GM12878 (cell line): ENCODE results near the gene VPS16. TPM values are rescaled to one million over a fixed set of nuclear protein-coding genes. Genes with fewer than 3 reads are reported as not detected.

Source experiments
- ATAC-seq: fragments of 200-7000 bp; cut with Tn5 transposase; 3 replicates; pipeline ENCODE4 v1.9.1; 2020; ENCODE audit warnings: mild to moderate bottlenecking, moderate library complexity
- BruUV-seq: library from RNA; stranded (reverse); fragments of 400-500 nt; replicated peaks from 2 replicates; lab custom pipeline; 2021; lab: Mats Ljungman, UMichigan
- CTCF ChIA-PET: fragments of 300-600 bp; sonication (Branson Sonifier 250); formaldehyde crosslinking; extraction: SDS; loops from one replicate; lab custom pipeline; 2021; ENCODE audit warnings: inconsistent platforms; lab: Yijun Ruan, JAX
- POLR2A ChIA-PET: fragments of 350-600 bp; formaldehyde crosslinking; extraction: SDS; loops from one replicate; lab custom pipeline; 2021; ENCODE audit warnings: inconsistent platforms; lab: Charles Lee
- RAD21 ChIA-PET: fragments of 300-600 bp; sonication (Branson Sonifier 250); formaldehyde crosslinking; loops from one replicate; lab custom pipeline; 2023; ENCODE audit warnings: antibody characterized with exemption; ENCODE audit not compliant: unreplicated experiment; lab: Charles Lee
- SMC1A ChIA-PET: fragments of 300-600 bp; sonication (Branson Sonifier 250); formaldehyde crosslinking; loops from one replicate; lab custom pipeline; 2023; ENCODE audit not compliant: unreplicated experiment, uncharacterized antibody; lab: Charles Lee
- DNase-seq: peaks from one replicate; pipeline ENCODE4 v3.0.0-alpha.2; 2011; ENCODE audit warnings: low read depth, low spot score
- FAIRE-seq: peaks from 3 replicates; lab custom pipeline; 2011; peaks lifted over from hg19 to GRCh38; lab: Jason Lieb, UNC
- H2AFZ ChIP-seq: 2 replicates; pipeline ENCODE4 v1.6.0; 2011; ENCODE audit warnings: low read depth, low read length, control low read depth; ENCODE audit not compliant: control insufficient read depth
- H3K27ac ChIP-seq: 2 replicates; pipeline ENCODE4 v1.5.1; 2011; ENCODE audit warnings: control low read depth; ENCODE audit not compliant: control insufficient read depth, insufficient read depth
- H3K27me3 ChIP-seq, 2 experiments: replicated peaks in 1 of 2; 2 replicates each; pipeline versions ENCODE4 v1.6.0 to v1.6.1; 2011; ENCODE audit warnings: low read length in 1 of 2; ENCODE audit not compliant: control insufficient read depth in 2 of 2, insufficient read depth in 2 of 2
- H3K36me3 ChIP-seq, 2 experiments: 2 replicates each; pipeline ENCODE4 v1.5.1; 2011; ENCODE audit warnings: low read length in 1 of 2; ENCODE audit not compliant: control insufficient read depth in 2 of 2, insufficient read depth in 2 of 2
- H3K4me1 ChIP-seq: 2 replicates; pipeline ENCODE4 v1.6.1; 2011; ENCODE audit warnings: mild to moderate bottlenecking, low read length, moderate library complexity, mixed read lengths; ENCODE audit not compliant: control insufficient read depth, insufficient read depth
- H3K4me2 ChIP-seq: 2 replicates; pipeline ENCODE4 v1.6.0; 2011; ENCODE audit warnings: control low read depth; ENCODE audit not compliant: control insufficient read depth, insufficient read depth
- H3K4me3 ChIP-seq: fragments of 200-600 bp; sonication (generic); 2 replicates; pipeline ENCODE4 v1.5.1; 2016
- H3K79me2 ChIP-seq: 2 replicates; pipeline ENCODE4 v1.6.0; 2011; ENCODE audit warnings: low read length; ENCODE audit not compliant: control insufficient read depth, insufficient read depth
- H3K9ac ChIP-seq: 2 replicates; pipeline ENCODE4 v1.8.0; 2011; ENCODE audit warnings: low read length, control low read depth, mixed read lengths; ENCODE audit not compliant: control insufficient read depth, insufficient read depth
- H3K9me3 ChIP-seq: replicated peaks from 3 replicates; pipeline ENCODE4 v1.5.1; 2011; ENCODE audit warnings: mild to moderate bottlenecking, low read length; ENCODE audit not compliant: control insufficient read depth, insufficient read depth
- H4K20me1 ChIP-seq: 2 replicates; pipeline ENCODE4 v1.6.0; 2011; ENCODE audit not compliant: control insufficient read depth, insufficient read depth
- BRCA1 ChIP-seq: IDR thresholded peaks from 2 replicates; pipeline ENCODE4 v1.6.1; 2011; ENCODE audit warnings: low read depth, low read length, improper control_type of control experiment
- NFXL1 ChIP-seq: fragments of 450-650 bp; IDR thresholded peaks from 2 replicates; pipeline ENCODE4 v1.6.1; 2017; ENCODE audit warnings: antibody characterized with exemption, mild to moderate bottlenecking, borderline replicate concordance
- TCF7 ChIP-seq: IDR thresholded peaks from 2 replicates; pipeline ENCODE4 v1.6.1; 2014; ENCODE audit warnings: antibody characterized with exemption, borderline replicate concordance
- WGBS: methylation state at CpG from one replicate; pipeline ENCODE4 v1.1.6; 2016; ENCODE audit warnings: low lambda C conversion rate; ENCODE audit not compliant: insufficient replicate concordance, insufficient coverage; ENCODE audit errors: missing lambda C conversion rate; 5-methylcytosine and 5-hydroxymethylcytosine counted together
- in situ Hi-C: fragments of 300-500 bp; cut with MboI; formaldehyde crosslinking; loops from 9 replicates; pipeline ENCODE4 v1.14.3; 2018; ENCODE audit warnings: mixed read lengths
- intact Hi-C: fragments of 100-400 bp; cut with micrococcal nuclease; formaldehyde crosslinking; loops from one replicate; pipeline ENCODE4 v1.14.2; 2022; ENCODE audit not compliant: unreplicated experiment
- polyA plus RNA-seq, 11 experiments: library from polyadenylated mRNA; depleted of rRNA in 4 of 11; unstranded in 6 of 11; stranded (reverse) in 5 of 11; fragments of >200 nt; fragmentation: Nextera tagmentation in 4 of 11; fragmentation: Illumina TruSeq in 1 of 11; extraction: Ambion mirVana in 4 of 11; extraction: Trizol in 1 of 11; gene quantifications; 1 replicate in 1 of 11; 2 replicates in 10 of 11; pipeline versions ENCODE4 v1.2.1 to v1.2.3, GENCODE V29; 2011 to 2016; ENCODE audit warnings: inconsistent platforms in 2 of 11, missing spikeins in 2 of 11, low read depth in 1 of 11
- total RNA-seq, 4 experiments: library from RNA; depleted of rRNA in 3 of 4; stranded (reverse); fragments of >200 nt in 3 of 4; fragmentation: Illumina TruSeq in 1 of 4; extraction: Trizol in 1 of 4; gene quantifications; 2 replicates each; pipeline versions ENCODE4 v1.2.1 to v1.2.3, GENCODE V29; 2013 to 2021
- TF ChIP-seq, protein P1 (sequence below): fragments of 150-350 bp; IDR thresholded peaks from 2 replicates; pipeline ENCODE4 v1.6.1; 2016; ENCODE audit warnings: low read depth, low read length
- TF ChIP-seq, protein P2 (sequence below): fragments of 450-650 bp; IDR thresholded peaks from 2 replicates; pipeline ENCODE4 v1.6.1; 2017; ENCODE audit warnings: mild to moderate bottlenecking, moderate library complexity
- TF ChIP-seq, protein P3 (sequence below): fragments of 450-650 bp; formaldehyde crosslinking; IDR thresholded peaks from 2 replicates; pipeline ENCODE4 v1.4.0; 2022; ENCODE audit warnings: mild to moderate bottlenecking, moderate library complexity

Gene VPS16
- total and polyA plus RNA-seq, 10 of the 15 experiments (the other 5 are each of a cell fraction or from before 2014, with no cell fraction given), result 8.4 to 37.5 (median 26.4) TPM

DNA sequence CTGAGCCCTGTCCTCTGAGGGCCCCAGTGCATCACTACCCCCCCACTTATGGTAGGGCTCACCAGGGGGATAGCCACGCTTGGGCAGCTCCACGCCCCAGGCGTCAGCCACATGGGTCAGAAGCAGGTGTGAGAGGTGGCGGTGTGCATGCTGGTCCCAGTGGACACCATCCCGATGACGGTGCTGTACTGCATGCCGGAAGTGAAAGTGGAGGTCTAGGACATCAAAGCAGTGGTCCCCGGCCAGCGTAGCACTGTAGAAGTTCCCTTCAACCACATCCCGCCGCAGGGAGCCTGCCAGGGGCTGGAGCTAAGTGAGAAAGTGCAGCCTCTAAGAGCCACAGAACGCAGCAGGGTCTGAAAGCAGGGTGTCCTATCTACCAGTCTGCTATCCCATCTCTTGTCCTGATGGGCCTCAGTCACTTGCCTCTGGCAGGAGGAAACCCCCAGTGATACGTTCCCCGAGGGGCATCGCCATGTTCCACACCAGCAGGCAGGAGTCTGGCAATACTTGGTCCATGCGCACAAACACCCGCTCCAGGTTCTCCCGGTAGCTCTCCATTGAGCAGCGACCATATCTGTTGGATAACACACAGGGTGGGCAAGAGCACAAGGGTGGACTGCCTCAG is 2.3 kb upstream of the VPS16 start:
- ChIA-PET POLR2A (interaction anchor here (0.6 kb wide), 1 partner anchor 364 kb away, joined by 4 read pairs; no protein-coding TSS in a partner anchor), SMC1A (interaction anchor here (1.2 kb wide), 1 partner anchor 11 kb away, joined by 3 read pairs; no protein-coding TSS in a partner anchor), CTCF (interaction anchor here (0.5 kb wide), 1 partner anchor 308 kb away, joined by 4 read pairs; no protein-coding TSS in a partner anchor), RAD21 (no interaction called here)
- H3K9ac ChIP-seq, result no peak overlapping the region
- no peak overlapping the region for H3K4me3 ChIP-seq
- no peak overlapping the region for H3K27ac ChIP-seq
- H3K36me3 ChIP-seq, result no peaks in the 10 kb centered on the region
- FAIRE-seq, result no peak
- no TSS peak for BruUV-seq
- peaks cover 6% of the 10 kb centered on the region; the same call in 1 of the 2 replicates for H3K79me2 ChIP-seq
- H3K27me3 ChIP-seq, result no peaks in the 10 kb centered on the region
- in situ Hi-C loops, result no loop called here
- peak; percentile 34 for DNase-seq
- no peaks in the 10 kb centered on the region for H3K9me3 ChIP-seq
- H3K4me2 ChIP-seq, result peak overlapping the region; percentile 10
- ATAC-seq, result peak; percentile 65
- intact Hi-C loops, result no loop called here
- no peaks in the 10 kb centered on the region for H4K20me1 ChIP-seq
- H2AFZ ChIP-seq, result no peak overlapping the region
- WGBS, result 73% methylated on average over 19 of the region's 19 CpGs
- peaks cover 14% of the 10 kb centered on the region for H3K4me1 ChIP-seq
- TF ChIP-seq, protein P1, sequence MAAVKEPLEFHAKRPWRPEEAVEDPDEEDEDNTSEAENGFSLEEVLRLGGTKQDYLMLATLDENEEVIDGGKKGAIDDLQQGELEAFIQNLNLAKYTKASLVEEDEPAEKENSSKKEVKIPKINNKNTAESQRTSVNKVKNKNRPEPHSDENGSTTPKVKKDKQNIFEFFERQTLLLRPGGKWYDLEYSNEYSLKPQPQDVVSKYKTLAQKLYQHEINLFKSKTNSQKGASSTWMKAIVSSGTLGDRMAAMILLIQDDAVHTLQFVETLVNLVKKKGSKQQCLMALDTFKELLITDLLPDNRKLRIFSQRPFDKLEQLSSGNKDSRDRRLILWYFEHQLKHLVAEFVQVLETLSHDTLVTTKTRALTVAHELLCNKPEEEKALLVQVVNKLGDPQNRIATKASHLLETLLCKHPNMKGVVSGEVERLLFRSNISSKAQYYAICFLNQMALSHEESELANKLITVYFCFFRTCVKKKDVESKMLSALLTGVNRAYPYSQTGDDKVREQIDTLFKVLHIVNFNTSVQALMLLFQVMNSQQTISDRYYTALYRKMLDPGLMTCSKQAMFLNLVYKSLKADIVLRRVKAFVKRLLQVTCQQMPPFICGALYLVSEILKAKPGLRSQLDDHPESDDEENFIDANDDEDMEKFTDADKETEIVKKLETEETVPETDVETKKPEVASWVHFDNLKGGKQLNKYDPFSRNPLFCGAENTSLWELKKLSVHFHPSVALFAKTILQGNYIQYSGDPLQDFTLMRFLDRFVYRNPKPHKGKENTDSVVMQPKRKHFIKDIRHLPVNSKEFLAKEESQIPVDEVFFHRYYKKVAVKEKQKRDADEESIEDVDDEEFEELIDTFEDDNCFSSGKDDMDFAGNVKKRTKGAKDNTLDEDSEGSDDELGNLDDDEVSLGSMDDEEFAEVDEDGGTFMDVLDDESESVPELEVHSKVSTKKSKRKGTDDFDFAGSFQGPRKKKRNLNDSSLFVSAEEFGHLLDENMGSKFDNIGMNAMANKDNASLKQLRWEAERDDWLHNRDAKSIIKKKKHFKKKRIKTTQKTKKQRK, result no peak
- TF ChIP-seq, protein P2, sequence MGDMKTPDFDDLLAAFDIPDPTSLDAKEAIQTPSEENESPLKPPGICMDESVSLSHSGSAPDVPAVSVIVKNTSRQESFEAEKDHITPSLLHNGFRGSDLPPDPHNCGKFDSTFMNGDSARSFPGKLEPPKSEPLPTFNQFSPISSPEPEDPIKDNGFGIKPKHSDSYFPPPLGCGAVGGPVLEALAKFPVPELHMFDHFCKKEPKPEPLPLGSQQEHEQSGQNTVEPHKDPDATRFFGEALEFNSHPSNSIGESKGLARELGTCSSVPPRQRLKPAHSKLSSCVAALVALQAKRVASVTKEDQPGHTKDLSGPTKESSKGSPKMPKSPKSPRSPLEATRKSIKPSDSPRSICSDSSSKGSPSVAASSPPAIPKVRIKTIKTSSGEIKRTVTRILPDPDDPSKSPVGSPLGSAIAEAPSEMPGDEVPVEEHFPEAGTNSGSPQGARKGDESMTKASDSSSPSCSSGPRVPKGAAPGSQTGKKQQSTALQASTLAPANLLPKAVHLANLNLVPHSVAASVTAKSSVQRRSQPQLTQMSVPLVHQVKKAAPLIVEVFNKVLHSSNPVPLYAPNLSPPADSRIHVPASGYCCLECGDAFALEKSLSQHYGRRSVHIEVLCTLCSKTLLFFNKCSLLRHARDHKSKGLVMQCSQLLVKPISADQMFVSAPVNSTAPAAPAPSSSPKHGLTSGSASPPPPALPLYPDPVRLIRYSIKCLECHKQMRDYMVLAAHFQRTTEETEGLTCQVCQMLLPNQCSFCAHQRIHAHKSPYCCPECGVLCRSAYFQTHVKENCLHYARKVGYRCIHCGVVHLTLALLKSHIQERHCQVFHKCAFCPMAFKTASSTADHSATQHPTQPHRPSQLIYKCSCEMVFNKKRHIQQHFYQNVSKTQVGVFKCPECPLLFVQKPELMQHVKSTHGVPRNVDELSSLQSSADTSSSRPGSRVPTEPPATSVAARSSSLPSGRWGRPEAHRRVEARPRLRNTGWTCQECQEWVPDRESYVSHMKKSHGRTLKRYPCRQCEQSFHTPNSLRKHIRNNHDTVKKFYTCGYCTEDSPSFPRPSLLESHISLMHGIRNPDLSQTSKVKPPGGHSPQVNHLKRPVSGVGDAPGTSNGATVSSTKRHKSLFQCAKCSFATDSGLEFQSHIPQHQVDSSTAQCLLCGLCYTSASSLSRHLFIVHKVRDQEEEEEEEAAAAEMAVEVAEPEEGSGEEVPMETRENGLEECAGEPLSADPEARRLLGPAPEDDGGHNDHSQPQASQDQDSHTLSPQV, result no peak
- no peak for TF ChIP-seq BRCA1
- no peak for TF ChIP-seq NFXL1
- TF ChIP-seq, protein P3, sequence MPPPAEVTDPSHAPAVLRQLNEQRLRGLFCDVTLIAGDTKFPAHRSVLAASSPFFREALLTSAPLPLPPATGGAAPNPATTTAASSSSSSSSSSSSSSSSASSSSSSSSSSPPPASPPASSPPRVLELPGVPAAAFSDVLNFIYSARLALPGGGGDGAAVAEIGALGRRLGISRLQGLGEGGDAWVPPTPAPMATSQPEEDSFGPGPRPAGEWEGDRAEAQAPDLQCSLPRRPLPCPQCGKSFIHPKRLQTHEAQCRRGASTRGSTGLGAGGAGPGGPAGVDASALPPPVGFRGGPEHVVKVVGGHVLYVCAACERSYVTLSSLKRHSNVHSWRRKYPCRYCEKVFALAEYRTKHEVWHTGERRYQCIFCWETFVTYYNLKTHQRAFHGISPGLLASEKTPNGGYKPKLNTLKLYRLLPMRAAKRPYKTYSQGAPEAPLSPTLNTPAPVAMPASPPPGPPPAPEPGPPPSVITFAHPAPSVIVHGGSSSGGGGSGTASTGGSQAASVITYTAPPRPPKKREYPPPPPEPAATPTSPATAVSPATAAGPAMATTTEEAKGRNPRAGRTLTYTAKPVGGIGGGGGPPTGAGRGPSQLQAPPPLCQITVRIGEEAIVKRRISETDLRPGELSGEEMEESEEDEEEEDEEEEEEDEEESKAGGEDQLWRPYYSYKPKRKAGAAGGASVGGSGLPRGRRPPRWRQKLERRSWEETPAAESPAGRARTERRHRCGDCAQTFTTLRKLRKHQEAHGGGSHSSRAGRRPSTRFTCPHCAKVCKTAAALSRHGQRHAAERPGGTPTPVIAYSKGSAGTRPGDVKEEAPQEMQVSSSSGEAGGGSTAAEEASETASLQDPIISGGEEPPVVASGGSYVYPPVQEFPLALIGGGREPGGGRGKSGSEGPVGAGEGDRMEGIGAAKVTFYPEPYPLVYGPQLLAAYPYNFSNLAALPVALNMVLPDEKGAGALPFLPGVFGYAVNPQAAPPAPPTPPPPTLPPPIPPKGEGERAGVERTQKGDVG (CRISPR knock-in tag), result no peak
- TF ChIP-seq TCF7, result peak; percentile 87
